A673 (cell line): ENCODE results near the gene WWTR1.

Experiments used
- EZH2 ChIP-seq: fragments of 200-600 bp; sonication (generic); IDR thresholded peaks from 2 replicates; pipeline ENCODE4 v1.6.1; 2017; ENCODE audit warnings: borderline replicate concordance, low read depth, mild to moderate bottlenecking, mixed read lengths, antibody characterized with exemption, low read length; ENCODE audit not compliant: poor library complexity, severe bottlenecking
- TF ChIP-seq, protein P1 (sequence below): fragments of 300-800, 200-600 bp; sonication (generic); conservative IDR thresholded peaks from 2 replicates; pipeline ENCODE4 v1.5.1; 2017; ENCODE audit warnings: low read depth, mild to moderate bottlenecking, antibody characterized with exemption, low read length, moderate library complexity, mixed read lengths

DNA sequence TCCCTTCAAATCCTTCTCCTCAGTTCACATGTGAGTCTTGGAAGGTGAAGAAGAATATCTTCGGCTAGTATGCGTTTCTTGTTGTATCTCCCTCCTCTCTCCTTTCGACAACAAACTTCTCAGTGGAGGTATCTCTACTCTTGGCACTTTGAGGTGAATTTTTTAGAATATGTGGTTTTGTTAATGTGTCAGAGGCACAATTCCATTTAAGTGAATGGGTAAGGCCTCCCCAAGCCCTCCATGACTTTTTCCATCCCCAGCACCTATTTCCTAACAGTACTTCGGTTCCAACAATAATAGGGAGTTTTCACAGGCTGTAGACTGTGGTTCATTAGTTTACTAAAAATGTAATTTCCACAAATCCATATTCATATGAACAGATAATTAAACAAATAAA, 109.2 kb downstream of the WWTR1 start:
- TF ChIP-seq, protein P1, sequence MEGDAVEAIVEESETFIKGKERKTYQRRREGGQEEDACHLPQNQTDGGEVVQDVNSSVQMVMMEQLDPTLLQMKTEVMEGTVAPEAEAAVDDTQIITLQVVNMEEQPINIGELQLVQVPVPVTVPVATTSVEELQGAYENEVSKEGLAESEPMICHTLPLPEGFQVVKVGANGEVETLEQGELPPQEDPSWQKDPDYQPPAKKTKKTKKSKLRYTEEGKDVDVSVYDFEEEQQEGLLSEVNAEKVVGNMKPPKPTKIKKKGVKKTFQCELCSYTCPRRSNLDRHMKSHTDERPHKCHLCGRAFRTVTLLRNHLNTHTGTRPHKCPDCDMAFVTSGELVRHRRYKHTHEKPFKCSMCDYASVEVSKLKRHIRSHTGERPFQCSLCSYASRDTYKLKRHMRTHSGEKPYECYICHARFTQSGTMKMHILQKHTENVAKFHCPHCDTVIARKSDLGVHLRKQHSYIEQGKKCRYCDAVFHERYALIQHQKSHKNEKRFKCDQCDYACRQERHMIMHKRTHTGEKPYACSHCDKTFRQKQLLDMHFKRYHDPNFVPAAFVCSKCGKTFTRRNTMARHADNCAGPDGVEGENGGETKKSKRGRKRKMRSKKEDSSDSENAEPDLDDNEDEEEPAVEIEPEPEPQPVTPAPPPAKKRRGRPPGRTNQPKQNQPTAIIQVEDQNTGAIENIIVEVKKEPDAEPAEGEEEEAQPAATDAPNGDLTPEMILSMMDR = no peak
- TF ChIP-seq EZH2 = no peak
